ENCODE results near the gene DCTD. TPM values are rescaled to one million over a fixed set of nuclear protein-coding genes. Genes with fewer than 3 reads are reported as not detected.

The DCTD gene
- total RNA-seq, 1 donor from 2014 or later, result 80.3 TPM

- Mint-ChIP-seq H3K9me3 (no peaks in the 10 kb centered on the region), H3K27ac (peak overlapping the region; percentile 53), H3K27me3 (peaks cover 5% of the 10 kb centered on the region), H3K4me3 (peak overlapping the region; percentile 83), H3K4me1 (ENCODE audit: unreplicated experiment) (peaks cover 26% of the 10 kb centered on the region), H3K36me3 (peaks cover 19% of the 10 kb centered on the region)
- no peak for DNase-seq (ENCODE audit: extremely low spot score, unreplicated experiment)
- no peak for TF ChIP-seq CTCF (conservative IDR thresholded peaks at IDR 0.05)
These were observed 554 bp downstream of the DCTD start for GRCh38 chr4:182916483-182917181.

- H3K27me3 Mint-ChIP-seq, result peaks cover 5% of the 10 kb centered on the region
- no peak for DNase-seq (ENCODE audit: extremely low spot score, unreplicated experiment)
- peaks cover 31% of the 10 kb centered on the region for H3K36me3 Mint-ChIP-seq
- no peak overlapping the region for H3K27ac Mint-ChIP-seq
- no peak for TF ChIP-seq CTCF (conservative IDR thresholded peaks at IDR 0.05)
- H3K9me3 Mint-ChIP-seq, result no peaks in the 10 kb centered on the region
- no peak overlapping the region for H3K4me3 Mint-ChIP-seq
- H3K4me1 Mint-ChIP-seq (ENCODE audit: unreplicated experiment), result peaks cover 35% of the 10 kb centered on the region
These were observed 2.8 kb downstream of the DCTD start for GRCh38 chr4:182914357-182914756.

GRCh38 chr4:182913621-182914020 lies 3.6 kb downstream of the DCTD start:
- peaks cover under 1% of the 10 kb centered on the region for H3K27me3 Mint-ChIP-seq
- H3K36me3 Mint-ChIP-seq, result peaks cover 33% of the 10 kb centered on the region
- peaks cover 33% of the 10 kb centered on the region for H3K4me1 Mint-ChIP-seq (ENCODE audit: unreplicated experiment)
- H3K27ac Mint-ChIP-seq, result no peak overlapping the region
- no peak overlapping the region for H3K4me3 Mint-ChIP-seq
- no peaks in the 10 kb centered on the region for H3K9me3 Mint-ChIP-seq
- TF ChIP-seq CTCF (conservative IDR thresholded peaks at IDR 0.05), result no peak
- DNase-seq (ENCODE audit: extremely low spot score, unreplicated experiment), result no peak

- no peaks in the 10 kb centered on the region for H3K27me3 Mint-ChIP-seq
- no peak for TF ChIP-seq CTCF (conservative IDR thresholded peaks at IDR 0.05)
- H3K4me3 Mint-ChIP-seq, result no peak overlapping the region
- H3K4me1 Mint-ChIP-seq (ENCODE audit: unreplicated experiment), result peaks cover 30% of the 10 kb centered on the region
- no peaks in the 10 kb centered on the region for H3K9me3 Mint-ChIP-seq
- H3K27ac Mint-ChIP-seq, result no peak overlapping the region
- peaks cover 35% of the 10 kb centered on the region for H3K36me3 Mint-ChIP-seq
- DNase-seq (ENCODE audit: extremely low spot score, unreplicated experiment), result no peak
These were observed 4.2 kb downstream of the DCTD start for GRCh38 chr4:182913036-182913435.

- Mint-ChIP-seq H3K27me3 (no peaks in the 10 kb centered on the region), H3K4me3 (no peak overlapping the region), H3K27ac (no peak overlapping the region), H3K36me3 (peaks cover 62% of the 10 kb centered on the region), H3K9me3 (no peaks in the 10 kb centered on the region), H3K4me1 (ENCODE audit: unreplicated experiment) (peaks cover 29% of the 10 kb centered on the region)
- no peak for DNase-seq (ENCODE audit: extremely low spot score, unreplicated experiment)
- no peak for TF ChIP-seq CTCF (conservative IDR thresholded peaks at IDR 0.05)
These were observed 9.1 kb downstream of the DCTD start for GRCh38 chr4:182908124-182908523.

All from type B pancreatic cell (in vitro differentiated cells).